Retinal pigment epithelial cell (primary cell): ENCODE results near the gene ZBTB8A.

Experiments
- DNase-seq: peaks from one replicate; pipeline ENCODE4 v3.0.0-alpha.2; 2010; ENCODE audit warnings: low read depth
- H3K4me3 ChIP-seq: 2 replicates; pipeline ENCODE4 v1.5.1; 2011; ENCODE audit warnings: mild to moderate bottlenecking, low read length, control low read depth, moderate library complexity
- TF ChIP-seq, protein P1 (sequence below): conservative IDR thresholded peaks from 2 replicates; pipeline ENCODE4 v1.5.1; 2011; ENCODE audit warnings: low read depth, low read length, control low read depth, inconsistent platforms

Gene ZBTB8A

DNA sequence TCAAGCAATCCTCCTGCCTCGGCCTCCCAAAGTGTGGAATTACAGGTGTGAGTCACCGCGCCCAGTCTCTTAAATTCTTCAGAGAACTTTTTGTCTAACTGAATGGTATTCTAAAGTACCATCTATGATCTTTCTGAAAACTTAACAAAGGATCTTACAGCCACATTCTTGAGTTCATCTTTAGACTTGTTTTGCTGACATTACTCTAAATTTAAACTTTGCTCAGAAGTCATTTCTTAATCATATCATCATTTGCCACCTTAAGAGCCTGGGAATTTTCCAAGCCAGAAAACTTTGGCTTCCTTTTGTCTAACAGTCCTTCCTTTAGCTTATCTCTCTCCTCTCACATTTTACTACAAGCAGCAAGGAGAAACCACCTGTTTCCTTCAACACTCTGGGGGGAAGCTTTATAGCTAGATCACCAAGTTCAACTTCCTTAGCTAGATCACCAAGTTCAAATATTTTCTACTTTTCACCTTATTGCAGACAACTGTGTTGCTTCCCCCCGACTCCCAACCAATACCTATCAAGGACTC, 5.4 kb upstream of the ZBTB8A start:
- TF ChIP-seq, protein P1, sequence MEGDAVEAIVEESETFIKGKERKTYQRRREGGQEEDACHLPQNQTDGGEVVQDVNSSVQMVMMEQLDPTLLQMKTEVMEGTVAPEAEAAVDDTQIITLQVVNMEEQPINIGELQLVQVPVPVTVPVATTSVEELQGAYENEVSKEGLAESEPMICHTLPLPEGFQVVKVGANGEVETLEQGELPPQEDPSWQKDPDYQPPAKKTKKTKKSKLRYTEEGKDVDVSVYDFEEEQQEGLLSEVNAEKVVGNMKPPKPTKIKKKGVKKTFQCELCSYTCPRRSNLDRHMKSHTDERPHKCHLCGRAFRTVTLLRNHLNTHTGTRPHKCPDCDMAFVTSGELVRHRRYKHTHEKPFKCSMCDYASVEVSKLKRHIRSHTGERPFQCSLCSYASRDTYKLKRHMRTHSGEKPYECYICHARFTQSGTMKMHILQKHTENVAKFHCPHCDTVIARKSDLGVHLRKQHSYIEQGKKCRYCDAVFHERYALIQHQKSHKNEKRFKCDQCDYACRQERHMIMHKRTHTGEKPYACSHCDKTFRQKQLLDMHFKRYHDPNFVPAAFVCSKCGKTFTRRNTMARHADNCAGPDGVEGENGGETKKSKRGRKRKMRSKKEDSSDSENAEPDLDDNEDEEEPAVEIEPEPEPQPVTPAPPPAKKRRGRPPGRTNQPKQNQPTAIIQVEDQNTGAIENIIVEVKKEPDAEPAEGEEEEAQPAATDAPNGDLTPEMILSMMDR, result no peak
- no peak for DNase-seq
- no peak overlapping the region for H3K4me3 ChIP-seq

DNA sequence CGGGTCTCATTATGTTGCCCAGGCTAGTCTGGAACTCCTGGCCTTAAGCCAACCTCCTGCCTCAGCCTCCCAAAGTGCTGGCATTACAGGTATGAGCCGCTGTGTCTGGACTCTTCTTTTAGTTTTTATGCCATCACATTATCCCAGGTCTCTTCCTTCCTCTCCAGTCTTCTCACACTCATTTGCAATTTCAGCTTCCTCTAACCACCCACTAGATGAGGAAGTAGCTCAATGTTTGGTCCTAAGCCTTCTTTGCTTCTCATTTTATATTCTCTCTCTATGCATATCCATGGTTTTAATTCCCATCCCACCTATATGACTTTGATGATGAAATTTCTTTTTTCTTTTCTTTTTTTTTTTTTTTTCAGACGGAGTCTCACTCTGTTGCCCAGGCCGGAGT, 3.1 kb upstream of the ZBTB8A start:
- TF ChIP-seq, protein P1, result no peak
- DNase-seq, result no peak

GRCh38 chr1:32536764-32537163, 2.5 kb upstream of the ZBTB8A start:
- no peak overlapping the region for H3K4me3 ChIP-seq
- TF ChIP-seq, protein P1, result no peak
- DNase-seq, result no peak

More for the DNA sequence above, 3.1 kb upstream of the ZBTB8A start:
- no peak overlapping the region for H3K4me3 ChIP-seq

DNA sequence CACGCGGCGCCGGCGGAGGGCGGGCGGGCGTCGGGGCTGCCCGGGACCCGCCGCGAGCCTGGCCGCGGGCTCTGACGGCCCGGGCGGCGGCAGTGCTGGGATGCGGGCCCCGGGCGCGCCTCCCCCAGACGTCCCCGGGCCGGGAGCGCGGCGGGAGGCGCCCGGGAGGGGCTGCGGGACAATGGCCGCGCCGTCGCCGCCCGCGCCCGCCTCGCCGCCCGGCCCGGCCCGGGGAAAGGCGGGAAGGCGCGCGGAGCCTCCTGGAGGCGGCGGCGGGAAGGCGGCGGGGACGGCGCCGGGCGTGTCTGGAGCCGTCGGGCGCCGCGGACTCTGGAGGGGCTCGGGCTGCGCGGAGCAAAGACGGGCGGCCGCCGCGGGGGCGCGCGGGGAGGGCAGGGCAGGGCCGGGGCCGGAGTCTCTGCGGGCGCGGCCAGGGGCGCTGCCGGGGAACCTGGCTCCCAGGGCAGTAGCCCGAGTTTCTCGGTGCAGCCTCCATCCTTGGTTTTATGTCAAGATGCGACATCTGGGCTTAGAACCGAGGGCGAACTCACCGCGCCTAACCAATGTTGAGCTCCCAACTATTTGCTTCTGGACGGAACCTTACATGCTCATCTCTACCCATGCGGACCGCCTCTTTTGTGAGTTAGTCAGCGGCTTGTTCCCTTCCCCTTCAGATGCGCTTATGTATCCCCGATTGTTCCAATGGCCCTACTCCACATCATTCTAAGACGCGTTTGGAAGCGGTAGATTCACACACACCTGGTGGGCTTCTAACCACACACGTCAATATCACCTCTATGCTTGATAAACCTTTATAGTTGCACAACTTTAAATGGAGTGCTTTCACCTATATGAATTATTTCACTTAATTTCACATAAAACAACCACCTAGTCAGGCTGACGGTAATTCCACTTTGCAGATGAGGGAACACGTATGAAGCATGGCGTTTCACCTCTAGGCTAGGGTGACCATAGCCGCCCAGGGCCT, 651 bp downstream of the ZBTB8A start:
- DNase-seq, result no peak
- TF ChIP-seq, protein P1, result no peak
- H3K4me3 ChIP-seq, result peak overlapping the region; percentile 67

GRCh38 chr1:32540605-32541004, 1.4 kb downstream of the ZBTB8A start:
- TF ChIP-seq, protein P1, result no peak
- DNase-seq, result no peak
- no peak overlapping the region for H3K4me3 ChIP-seq

DNA sequence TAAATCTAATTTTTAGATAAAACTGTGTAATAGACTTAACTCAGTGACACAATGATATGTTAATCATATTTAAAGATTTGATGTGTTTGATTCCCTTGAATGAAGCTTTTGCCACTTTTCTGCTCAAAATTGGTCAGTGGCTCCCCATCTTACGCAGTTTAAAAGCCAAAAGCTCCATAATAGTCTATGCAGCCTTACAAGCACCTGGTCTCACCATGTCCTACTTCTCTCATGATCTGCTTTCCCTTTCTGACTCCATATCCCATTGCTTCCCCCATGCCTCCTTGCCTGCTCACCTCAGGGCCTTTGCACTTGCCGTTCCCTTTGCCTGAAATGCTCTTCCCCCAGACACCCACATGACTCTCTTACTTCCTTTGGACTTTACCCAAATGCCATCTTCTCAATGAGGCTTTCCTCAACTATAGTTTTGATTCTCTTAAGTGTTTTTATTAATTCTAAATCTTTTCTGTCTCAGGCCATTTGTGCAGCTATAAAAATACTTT, 1.9 kb downstream of the ZBTB8A start:
- no peak for DNase-seq
- H3K4me3 ChIP-seq, result no peak overlapping the region
- TF ChIP-seq, protein P1, result no peak
